ENCODE data around the gene EDN3.

Gene EDN3

GRCh38 chr20:59375541-59375940 lies 75.1 kb downstream of the EDN3 start:
- no peak overlapping the region for H3K27ac ChIP-seq (ENCODE audit: low read depth, low read length)
- no peak overlapping the region for H2AK5ac ChIP-seq (ENCODE audit: low read length)
- no peak overlapping the region for H3K14ac ChIP-seq (ENCODE audit: low read length)
- no peak overlapping the region for H4K8ac ChIP-seq (ENCODE audit: low read depth, low read length)
- no peak overlapping the region for H3K9ac ChIP-seq (ENCODE audit: low read length)
- peaks cover 4% of the 10 kb centered on the region for H3K9me3 ChIP-seq (ENCODE audit: insufficient read depth, low read depth, low read length)
- H3K18ac ChIP-seq (ENCODE audit: low read length), result no peak overlapping the region
- no peak overlapping the region for H2BK12ac ChIP-seq (ENCODE audit: low read length)
- H3K4me2 ChIP-seq (ENCODE audit: low read length), result no peak overlapping the region
- no peak overlapping the region for H2AFZ ChIP-seq (ENCODE audit: insufficient read depth, low read length, poor library complexity)
- H2BK120ac ChIP-seq (ENCODE audit: insufficient read depth, low read length, poor library complexity), result no peak overlapping the region
- WGBS (ENCODE audit: extremely low coverage, insufficient coverage, insufficient read length), result no CpG with 5 or more reads among the region's 3 CpGs
- H2BK5ac ChIP-seq (ENCODE audit: low read depth, low read length, poor library complexity), result no peak overlapping the region
- H3K4me3 ChIP-seq (ENCODE audit: low read depth, low read length), result no peak overlapping the region
- H4K12ac ChIP-seq (ENCODE audit: low read depth, low read length), result no peak overlapping the region
- no peak overlapping the region for H4K91ac ChIP-seq (ENCODE audit: low read depth, low read length)
- no peaks in the 10 kb centered on the region for H3K27me3 ChIP-seq (ENCODE audit: insufficient read depth, low read length)
- H3K4ac ChIP-seq (ENCODE audit: low read depth, low read length), result no peak overlapping the region
- H3K4me1 ChIP-seq (ENCODE audit: control insufficient read depth in 1 of 2, insufficient read depth in 2 of 2, low read length in 2 of 2), result peaks cover 0 to 3% of the 10 kb centered on the region in 2 experiments
- H3K79me2 ChIP-seq (ENCODE audit: control insufficient read depth, insufficient read depth, low read length, poor library complexity), result no peaks in the 10 kb centered on the region
- no peaks in the 10 kb centered on the region for H3K79me1 ChIP-seq (ENCODE audit: low read length)
- H3K23ac ChIP-seq (ENCODE audit: low read length), result no peak overlapping the region
- DNase-seq, result no peak
- H3K36me3 ChIP-seq (ENCODE audit: control insufficient read depth in 1 of 2, insufficient read depth in 2 of 2, low read length in 2 of 2), result no peaks in the 10 kb centered on the region
